ENCODE measurements around the gene UPB1. TPM values are rescaled to one million over a fixed set of nuclear protein-coding genes. Genes with fewer than 3 reads are reported as not detected.

The UPB1 gene
- total and polyA plus RNA-seq, 10 of the 15 experiments (the other 5 are each of a cell fraction or from before 2014, with no cell fraction given) = 0.89 to 20.5 (median 3.1) TPM

DNA sequence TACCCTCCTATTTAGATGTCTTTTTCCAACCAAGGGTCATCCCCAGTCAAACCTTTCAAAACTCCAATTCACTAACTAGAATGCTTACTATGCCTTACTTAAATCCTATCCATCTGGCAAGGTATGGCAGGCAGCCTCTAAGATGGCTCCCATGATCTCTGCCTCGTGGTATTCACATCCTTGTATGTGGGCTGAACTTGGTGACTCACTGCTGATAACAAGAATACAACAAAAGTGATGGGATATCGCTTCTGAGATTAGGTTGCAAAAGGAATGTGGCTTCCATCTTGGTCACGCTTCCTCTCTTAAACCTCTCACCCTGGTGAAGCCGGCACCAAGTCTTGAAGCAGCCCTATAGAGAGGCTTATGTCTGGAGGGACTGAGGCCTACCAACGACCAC, 29.6 kb upstream of the UPB1 start:
- H3K27ac ChIP-seq (ENCODE audit: control insufficient read depth, insufficient read depth) = no peak overlapping the region
- H3K4me1 ChIP-seq (ENCODE audit: control insufficient read depth, insufficient read depth, low read length) = peaks cover 10% of the 10 kb centered on the region
- CTCF ChIA-PET = interaction anchor here (0.9 to 1.8 kb wide), 5 partner anchors 12 to 37 kb away, joined by 3 to 5 read pairs (median 3); no protein-coding TSS in a partner anchor
- no peak for FAIRE-seq
- POLR2A ChIA-PET = interaction anchor here (2.2 kb wide), 1 partner anchor 9 kb away, joined by 7 read pairs; no protein-coding TSS in a partner anchor
- TF ChIP-seq, protein P1, sequence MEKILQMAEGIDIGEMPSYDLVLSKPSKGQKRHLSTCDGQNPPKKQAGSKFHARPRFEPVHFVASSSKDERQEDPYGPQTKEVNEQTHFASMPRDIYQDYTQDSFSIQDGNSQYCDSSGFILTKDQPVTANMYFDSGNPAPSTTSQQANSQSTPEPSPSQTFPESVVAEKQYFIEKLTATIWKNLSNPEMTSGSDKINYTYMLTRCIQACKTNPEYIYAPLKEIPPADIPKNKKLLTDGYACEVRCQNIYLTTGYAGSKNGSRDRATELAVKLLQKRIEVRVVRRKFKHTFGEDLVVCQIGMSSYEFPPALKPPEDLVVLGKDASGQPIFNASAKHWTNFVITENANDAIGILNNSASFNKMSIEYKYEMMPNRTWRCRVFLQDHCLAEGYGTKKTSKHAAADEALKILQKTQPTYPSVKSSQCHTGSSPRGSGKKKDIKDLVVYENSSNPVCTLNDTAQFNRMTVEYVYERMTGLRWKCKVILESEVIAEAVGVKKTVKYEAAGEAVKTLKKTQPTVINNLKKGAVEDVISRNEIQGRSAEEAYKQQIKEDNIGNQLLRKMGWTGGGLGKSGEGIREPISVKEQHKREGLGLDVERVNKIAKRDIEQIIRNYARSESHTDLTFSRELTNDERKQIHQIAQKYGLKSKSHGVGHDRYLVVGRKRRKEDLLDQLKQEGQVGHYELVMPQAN (conservative IDR thresholded peaks at IDR 0.05) = no peak
- TF ChIP-seq EZH2 (IDR thresholded peaks at IDR 0.05; ENCODE audit: borderline replicate concordance, control insufficient read depth, low read depth, low read length) (no peak), TCF12 (IDR thresholded peaks at IDR 0.05; ENCODE audit: low read depth, low read length) (no peak), BACH1 (IDR thresholded peaks at IDR 0.05; ENCODE audit: borderline replicate concordance) (no peak), ZNF274 (IDR thresholded peaks at IDR 0.05; ENCODE audit: insufficient read depth, insufficient read length) (no peak), NFYB (IDR thresholded peaks at IDR 0.05; ENCODE audit: insufficient read depth, low read depth, low read length) (no peak), BHLHE40 (IDR thresholded peaks at IDR 0.05; ENCODE audit: borderline replicate concordance in 1 of 2, low read depth in 2 of 2, low read length in 1 of 2) (no peak)
- TF ChIP-seq, protein P2, sequence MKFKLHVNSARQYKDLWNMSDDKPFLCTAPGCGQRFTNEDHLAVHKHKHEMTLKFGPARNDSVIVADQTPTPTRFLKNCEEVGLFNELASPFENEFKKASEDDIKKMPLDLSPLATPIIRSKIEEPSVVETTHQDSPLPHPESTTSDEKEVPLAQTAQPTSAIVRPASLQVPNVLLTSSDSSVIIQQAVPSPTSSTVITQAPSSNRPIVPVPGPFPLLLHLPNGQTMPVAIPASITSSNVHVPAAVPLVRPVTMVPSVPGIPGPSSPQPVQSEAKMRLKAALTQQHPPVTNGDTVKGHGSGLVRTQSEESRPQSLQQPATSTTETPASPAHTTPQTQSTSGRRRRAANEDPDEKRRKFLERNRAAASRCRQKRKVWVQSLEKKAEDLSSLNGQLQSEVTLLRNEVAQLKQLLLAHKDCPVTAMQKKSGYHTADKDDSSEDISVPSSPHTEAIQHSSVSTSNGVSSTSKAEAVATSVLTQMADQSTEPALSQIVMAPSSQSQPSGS (IDR thresholded peaks at IDR 0.05; ENCODE audit: low read length) = no peak
- H3K4me3 ChIP-seq = no peak overlapping the region
- SMC1A ChIA-PET (ENCODE audit: uncharacterized antibody, unreplicated experiment) = interaction anchor here (1.0 to 1.6 kb wide), 5 partner anchors 10 to 41 kb away, joined by 4 to 5 read pairs (median 4); no protein-coding TSS in a partner anchor
- intact Hi-C loops (cut with micrococcal nuclease; ENCODE audit: unreplicated experiment) = no loop called here
- H3K9ac ChIP-seq (ENCODE audit: control insufficient read depth, insufficient read depth, low read length) = no peak overlapping the region
- no peaks in the 10 kb centered on the region for H4K20me1 ChIP-seq (ENCODE audit: control insufficient read depth, insufficient read depth)
- H3K36me3 ChIP-seq (ENCODE audit: control insufficient read depth in 2 of 2, insufficient read depth in 2 of 2, low read length in 1 of 2) = no peaks in the 10 kb centered on the region
- RAD21 ChIA-PET (ENCODE audit: unreplicated experiment) = interaction anchor here (1.2 to 1.3 kb wide), 2 partner anchors 18 to 31 kb away, joined by 3 read pairs; no protein-coding TSS in a partner anchor
- H3K27me3 ChIP-seq (replicated peaks in 1 of 2; ENCODE audit: control insufficient read depth in 2 of 2, insufficient read depth in 2 of 2, low read length in 1 of 2) = no peaks in the 10 kb centered on the region
- DNase-seq (ENCODE audit: low read depth, low spot score) = no peak
- no peak overlapping the region for H2AFZ ChIP-seq (ENCODE audit: control insufficient read depth, low read depth, low read length)
- no peak overlapping the region for H3K4me2 ChIP-seq (ENCODE audit: control insufficient read depth, insufficient read depth)
- no peaks in the 10 kb centered on the region for H3K79me2 ChIP-seq (ENCODE audit: control insufficient read depth, insufficient read depth, low read length)
- H3K9me3 ChIP-seq (replicated peaks; ENCODE audit: control insufficient read depth, insufficient read depth, low read length) = no peaks in the 10 kb centered on the region
- WGBS (ENCODE audit: insufficient coverage, insufficient replicate concordance, low lambda C conversion rate, missing lambda C conversion rate) = 60% methylated on average over 5 of the region's 5 CpGs
- BruUV-seq (replicated peaks) = no TSS peak
- in situ Hi-C loops (cut with MboI) = no loop called here
- no peak for ATAC-seq

All from GM12878 (cell line).